Fibroblast of skin of right quadriceps (primary cell): Measurements from ENCODE around the gene PNKD.

ENCODE experiments used
- DNase-seq: peaks from one replicate; pipeline ENCODE4 v3.0.0-alpha.2; 2013

The PNKD gene

DNA sequence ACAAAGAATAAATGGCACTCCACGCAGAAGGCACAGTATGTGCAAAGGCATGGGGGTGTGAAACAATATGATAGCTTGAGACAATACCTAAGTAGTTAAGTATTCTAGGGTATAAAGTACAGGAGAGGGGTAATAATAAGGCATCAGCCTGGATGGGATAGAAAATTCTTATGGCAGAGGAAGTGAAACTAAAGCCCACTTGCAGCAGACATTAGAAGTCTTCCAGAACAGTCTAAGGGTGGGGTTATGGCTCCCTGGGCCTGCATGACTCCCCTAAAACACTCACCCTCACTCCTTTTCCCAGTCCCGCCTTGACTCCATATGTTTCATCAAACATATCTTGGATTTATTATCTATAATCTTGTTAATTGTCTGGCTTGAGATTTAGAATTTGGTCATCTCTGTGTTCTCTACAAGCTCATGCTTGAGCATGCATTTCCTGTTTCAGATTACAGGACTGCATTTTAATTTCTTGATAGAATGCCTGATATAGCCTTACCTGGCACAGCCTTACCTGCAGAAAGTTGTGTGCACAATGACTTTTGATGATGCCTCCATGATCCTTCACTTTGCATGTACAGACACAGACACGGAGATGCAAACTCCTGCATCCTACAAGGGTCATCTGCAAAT, 50.5 kb downstream of the PNKD start:
- no peak for DNase-seq

DNA sequence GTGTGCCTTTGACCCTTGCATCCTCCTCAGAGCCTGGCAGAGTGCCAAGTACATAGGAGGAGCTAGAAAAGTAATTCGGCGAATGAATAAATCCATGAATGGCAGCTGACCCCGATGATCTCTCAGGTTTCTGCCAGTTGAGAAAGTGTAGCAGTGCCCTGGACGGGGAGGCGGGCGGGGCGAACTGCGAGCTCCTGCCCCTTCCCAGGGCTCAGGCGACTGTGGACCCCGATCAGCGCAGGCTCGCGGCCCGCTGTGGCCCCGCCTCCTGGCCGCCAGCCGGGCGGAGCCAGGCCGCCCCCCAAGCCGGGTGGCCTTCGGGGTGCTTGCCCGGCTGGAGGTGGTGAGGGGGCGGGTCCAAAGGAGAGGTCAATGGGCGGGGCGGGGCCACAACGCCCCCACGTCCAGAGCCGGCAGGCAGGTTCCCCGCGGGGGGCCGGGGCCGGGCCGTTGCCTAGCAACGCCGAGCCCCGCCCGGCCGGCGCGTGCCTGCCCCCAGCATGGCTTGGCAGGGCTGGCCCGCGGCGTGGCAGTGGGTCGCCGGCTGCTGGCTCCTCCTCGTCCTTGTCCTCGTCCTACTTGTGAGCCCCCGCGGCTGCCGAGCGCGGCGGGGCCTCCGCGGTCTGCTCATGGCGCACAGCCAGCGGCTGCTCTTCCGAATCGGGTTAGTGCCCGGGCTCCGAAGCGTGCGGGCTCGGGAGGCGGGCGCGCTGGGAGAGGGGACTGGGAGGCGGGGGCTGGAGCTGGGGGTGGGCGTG, 52.6 kb downstream of the PNKD start:
- DNase-seq: peak; percentile 72

DNA sequence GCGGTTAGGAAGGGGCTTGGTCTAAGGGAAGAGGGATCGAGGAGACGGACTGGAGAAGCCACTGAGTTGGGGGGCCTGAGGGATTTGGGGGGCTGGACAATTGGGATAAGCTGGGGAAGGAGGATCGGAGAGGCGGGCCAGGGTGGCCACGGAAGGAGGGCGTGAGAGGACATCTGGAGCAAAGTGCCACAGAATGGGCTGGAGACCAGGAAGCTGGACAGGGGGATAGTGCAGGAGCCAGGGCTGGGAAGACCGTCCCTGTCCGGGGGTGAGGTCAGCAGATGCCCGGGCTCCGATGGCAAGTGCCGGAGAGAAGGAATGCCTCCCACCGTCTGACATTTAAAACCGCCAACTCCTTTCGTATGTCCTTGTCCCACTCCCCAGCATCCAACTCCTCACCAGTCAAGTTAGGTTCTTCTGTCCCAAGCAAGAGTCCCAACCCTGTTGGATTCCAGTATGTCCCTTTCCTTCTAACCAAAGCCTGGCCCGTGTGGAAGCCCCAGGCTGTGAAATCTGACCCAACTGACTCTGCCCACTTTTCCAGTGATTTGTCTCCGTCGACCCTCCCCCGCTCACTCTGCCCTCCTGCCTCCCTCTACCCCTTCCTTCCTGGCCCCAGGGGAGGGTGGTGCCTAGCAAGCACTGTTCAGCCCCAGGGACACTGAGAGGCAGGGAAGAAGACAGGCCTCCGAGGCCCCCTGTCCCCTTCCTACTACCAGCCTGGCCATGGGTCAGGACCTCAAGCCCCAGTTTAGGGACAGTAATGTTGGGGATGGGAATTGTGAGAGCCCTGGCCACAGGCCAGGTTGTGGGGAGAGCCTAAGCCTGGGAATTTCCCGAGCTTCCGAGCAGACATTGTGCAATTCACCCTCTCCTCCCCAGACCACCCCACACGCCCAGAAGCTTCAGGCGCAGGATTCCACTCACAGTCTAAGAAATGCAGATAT, 53.5 kb downstream of the PNKD start:
- peak; percentile 72 for DNase-seq

DNA sequence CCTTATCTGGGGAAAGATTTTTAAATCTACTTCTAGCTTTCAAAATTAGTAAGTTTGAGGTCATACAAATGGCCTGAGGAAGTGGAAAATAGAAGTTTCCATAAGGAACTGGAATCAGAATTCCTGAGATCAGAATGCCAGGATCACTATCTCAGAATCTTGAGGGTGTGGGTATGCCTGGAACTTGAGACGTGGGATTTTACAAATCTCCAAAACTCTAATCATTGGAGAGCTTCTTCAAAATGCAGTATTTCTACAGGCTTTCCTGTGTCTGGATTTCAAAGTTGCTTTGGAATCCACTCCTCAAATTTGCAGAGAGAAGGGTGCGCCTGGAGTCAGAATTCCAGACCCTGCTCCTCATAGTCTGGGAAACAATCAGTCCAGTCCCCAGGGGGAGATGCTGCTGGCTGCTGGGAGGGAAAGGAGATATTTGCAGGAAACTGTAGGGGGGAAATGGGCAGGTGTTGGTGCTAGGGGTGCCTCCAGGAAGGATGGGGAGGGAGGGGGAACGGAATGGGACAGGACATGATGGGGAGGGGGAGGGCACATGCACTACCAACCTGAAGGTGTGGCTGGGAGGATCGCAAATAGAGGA, 55.3 kb downstream of the PNKD start:
- DNase-seq: no peak

DNA sequence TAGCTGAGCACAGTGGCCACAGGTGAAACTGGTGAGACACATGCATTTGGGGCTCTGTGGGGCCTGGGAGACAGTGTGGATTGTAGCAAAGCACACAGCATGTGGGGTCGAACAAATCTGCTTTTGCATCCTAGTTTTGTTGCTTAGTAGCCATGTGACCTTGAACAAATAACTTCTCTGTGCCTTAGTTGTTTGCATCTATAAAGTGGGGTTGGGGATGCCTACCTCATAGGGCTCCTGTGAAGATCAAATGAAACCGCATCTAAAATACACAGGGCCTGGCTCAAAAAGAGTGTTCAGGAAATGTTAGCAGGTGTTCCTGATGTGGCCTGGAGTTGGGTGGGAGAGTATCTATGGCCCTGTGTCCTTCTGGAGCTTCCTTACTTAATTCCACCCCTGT, 56.0 kb downstream of the PNKD start:
- no peak for DNase-seq

DNA sequence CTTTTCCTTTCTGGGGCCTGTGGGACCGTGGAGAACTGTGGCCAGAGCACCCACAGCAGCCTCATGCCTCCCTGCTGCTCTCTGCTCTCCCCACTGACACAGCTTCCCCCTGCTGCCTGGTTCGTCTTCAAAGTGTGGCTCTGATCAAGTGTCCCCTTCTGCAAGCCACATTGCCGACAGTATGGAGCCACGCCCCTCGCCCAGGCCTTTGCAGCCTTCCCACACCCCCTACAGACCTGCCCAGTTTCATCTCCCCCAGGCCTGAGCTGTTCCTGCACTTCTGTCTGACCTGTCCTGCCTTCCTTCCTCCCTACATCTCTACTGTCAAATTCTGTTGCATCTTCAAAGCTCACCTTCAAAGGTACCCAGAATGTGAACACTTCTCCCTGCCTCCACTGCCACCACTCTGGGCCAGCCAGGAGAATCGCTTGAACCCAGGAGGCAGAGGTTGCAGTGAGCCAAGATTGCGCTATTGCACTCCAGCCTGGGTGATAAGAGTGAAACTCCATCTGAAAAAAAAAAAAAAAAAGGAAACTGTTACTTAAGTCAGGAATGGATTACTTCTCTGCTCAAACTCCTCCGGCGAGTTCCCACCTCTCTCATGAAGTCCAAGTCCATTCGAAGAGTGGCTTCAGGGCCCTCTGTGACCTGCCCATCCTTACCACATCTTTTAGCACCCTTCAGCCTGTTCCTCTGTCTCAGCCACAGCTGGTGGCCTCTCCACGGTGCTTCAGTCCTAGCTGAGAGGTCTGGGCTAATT, 57.3 kb downstream of the PNKD start:
- no peak for DNase-seq

DNA sequence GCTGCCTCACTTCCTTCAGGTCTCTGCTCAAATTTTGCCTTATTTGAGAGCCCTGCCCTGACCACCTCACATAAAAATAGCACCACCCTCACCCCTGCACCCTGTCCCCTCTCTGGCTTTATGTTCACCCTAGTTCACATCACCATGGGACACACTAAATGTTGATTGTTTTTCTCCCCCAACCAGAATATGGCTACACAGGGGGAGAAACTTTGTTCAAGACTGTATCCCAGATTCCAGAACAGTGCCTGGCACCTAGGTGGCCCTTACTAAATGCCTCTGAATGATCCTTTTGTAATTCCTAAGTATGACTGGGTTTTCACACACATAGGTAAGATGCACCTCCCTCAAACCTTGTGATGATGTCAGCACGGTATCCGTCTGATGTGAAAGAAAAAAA, 58.0 kb downstream of the PNKD start:
- DNase-seq: no peak

DNA sequence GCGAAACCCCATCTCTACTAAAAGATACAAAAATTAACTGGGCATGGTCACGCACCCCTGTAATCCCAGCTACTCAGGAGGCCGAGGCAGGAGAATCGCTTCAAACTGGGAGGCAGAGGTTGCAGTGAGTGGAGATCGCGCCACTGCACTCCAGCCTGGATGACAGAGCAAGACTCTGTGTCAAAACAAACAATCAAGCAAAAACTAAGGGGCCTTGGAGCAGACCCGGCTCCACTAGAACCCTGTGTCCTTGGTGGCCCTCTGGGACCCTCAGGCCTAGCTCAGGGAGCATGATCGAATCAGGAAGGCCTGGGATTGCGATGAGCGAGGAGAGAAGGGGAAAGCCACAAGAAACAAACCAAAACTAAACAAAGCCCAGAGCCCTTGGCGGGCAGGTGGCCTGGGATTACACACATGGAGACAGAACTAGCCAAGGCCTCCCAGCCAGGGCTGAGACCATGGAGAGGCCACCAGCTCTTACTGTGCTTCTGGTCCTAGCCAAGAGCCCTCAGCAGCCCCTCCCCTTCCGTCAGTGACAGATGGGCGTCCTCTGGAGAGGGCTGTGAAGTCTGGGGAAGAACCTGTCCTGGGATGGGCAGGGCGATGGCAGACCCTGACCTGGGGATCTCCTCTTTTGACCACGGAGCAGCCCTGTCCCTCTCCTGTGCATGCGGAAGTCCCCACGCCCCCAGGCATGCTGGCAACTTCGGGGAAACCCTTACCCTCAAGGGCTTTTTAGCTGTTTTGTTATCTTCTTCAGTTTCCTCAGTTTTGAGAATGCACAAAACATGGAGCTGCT, 58.9 kb downstream of the PNKD start:
- no peak for DNase-seq

DNA sequence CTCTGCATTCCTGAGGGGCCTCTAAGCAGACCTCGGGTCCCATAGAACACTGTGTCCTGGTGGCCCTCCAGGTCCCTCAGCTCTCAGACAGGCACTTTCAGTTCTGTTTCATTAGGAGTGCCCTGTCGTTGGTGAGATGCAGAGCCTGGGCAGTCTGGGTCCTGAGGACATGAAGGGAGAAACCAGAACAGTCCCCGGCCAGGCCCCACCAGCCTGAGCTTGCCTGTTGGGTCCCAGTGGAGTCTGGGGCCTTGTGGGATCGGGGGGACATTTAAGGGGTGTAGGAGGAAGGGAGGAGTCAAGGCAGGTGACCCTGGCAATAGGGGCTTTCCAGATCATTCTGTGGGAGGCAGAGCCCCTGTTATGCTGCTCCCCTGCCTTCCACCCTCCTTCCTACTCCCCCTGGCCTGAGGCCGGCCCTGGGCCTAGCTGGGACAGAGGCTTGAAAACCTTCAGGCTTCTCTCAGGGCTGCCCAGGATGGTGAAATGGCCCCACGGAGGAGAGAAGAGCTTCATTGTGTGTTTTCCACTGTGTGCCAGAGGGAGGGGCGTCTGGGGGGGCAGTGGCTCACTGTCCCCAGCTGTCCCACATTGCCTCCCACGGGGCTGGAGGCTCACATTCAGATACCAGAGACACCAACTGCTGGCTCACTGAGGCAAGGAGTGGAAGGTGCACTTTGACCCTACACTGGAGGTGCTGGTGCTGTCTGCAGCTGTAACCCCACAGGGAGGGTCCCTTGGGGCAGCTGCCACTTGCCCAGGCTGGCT, 59.7 kb downstream of the PNKD start:
- DNase-seq: no peak

DNA sequence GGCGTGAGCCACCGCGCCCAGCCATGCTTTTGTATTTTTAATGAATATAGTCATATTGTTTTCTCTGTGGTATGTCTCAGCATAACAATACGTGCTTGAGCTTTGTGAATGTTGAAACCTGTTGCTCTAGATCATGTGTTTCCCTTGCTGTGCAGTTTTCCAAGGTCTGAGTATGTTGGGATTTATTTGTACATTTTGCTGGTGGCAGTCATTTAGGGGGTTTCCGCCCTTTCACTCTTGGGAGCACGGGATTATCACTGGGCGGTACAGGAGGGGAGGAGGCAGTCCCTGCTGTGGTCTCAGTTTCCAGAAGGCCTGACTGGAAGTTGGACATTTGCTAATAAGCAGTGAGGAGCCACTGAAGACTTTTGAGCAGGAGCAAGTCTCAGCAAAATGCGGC, 61.4 kb downstream of the PNKD start:
- DNase-seq: no peak

DNA sequence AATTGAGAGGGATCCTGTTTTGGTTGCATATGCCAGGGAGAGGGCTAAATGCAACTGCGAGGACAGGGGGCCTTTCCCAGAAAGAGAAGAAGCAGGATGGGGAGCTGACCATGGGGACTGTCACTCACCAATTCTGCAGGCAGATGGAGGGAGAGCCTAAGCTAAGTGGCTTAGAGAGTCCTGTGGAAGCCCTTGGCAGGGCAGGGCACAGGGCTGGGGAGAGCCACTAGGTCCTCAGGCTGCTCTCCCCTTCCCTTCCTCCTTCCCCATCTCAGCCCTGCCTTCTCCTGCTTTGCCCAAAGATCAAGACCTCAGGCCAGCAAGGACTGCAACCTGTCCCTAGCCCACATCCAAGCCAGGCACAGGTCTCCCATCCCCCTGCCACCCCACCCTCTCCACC, 62.0 kb downstream of the PNKD start:
- DNase-seq: no peak

DNA sequence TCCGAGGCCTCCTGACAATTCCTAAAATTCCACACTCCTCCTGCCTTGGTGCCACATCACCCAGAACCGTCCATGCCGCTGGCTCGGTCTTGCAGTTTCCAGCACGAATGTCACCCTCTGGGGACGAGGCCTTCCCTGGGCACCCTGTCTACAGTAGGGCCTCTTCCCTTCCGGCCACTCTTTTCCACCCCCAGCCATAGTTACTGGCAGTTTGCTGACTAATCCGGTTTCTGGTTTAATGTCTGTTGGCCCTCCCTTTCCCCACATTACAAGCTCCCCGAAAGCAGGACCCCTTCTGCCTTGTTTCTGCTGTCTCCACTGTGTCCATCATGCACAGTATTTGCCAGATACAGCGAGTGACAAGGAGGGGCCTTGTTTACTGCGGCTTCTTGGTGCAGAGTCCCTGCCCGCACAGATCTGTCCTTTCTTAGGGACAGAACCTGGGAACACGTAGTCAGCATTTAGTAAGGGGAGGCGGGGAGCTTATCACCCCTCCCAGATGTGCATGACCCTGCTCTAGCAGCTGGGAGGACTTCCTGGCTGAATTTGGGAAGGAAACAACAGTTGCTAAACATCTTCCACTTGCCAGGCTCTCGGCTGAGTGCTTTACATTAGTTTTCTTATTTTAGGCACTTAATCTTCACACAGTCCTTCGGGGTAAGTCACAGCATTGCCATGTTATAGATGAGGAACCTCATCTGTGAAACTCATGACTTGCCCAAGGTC, 62.8 kb downstream of the PNKD start:
- no peak for DNase-seq

DNA sequence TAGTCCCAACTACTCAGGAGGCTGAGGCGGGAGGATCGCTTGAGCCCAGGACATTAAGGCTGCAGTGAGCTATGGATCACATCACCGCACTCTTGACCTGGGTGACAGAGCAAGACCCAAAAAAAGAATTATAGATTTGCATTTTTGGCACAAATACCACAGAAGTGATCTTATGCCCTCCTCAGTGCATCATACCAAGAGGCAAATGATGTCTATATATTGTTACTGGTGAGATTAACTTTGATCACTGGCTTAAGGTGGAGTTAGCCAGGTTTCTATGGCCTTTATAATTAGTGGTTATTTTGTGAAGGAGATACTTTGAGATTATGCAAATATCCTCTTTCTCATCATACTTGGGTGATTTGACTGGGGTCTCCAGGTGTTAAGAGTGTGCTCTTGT, 64.2 kb downstream of the PNKD start:
- DNase-seq: no peak

DNA sequence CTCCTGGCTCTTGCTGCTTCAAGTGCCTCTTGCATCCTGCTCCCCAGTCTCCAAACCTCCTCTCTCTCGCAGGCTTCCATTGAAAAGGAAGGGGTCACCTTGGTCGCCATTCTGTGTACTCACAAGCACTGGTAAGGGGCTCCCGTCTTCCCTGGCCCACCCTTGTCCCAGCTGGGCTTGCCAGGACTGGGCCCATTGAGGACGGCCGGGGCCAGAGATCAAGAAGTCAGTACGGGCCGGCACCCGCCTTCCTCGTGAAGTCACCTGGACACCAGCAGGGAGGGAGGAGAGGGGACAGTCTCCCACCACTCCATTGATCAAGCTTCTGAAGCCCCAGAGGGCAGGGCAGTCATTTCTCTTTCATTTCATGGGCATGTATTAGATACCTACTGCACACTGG, 70.3 kb downstream of the PNKD start:
- no peak for DNase-seq

DNA sequence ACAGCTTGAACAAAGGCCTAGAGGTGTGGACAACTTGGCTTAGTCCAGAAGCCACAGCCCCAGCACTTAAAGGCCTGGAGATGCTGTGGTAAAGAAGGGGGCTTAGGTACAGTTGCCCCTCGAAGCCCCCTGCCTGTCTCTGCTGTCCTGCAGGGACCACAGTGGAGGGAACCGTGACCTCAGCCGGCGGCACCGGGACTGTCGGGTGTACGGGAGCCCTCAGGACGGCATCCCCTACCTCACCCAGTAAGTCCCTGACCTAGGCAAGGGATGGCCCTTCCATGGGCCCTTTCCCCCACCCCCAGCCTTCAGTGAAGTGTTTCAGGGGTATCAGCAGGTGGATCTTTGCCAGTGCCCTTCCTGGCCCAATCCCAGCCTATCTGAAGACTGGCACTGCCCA, 71.1 kb downstream of the PNKD start:
- no peak for DNase-seq

DNA sequence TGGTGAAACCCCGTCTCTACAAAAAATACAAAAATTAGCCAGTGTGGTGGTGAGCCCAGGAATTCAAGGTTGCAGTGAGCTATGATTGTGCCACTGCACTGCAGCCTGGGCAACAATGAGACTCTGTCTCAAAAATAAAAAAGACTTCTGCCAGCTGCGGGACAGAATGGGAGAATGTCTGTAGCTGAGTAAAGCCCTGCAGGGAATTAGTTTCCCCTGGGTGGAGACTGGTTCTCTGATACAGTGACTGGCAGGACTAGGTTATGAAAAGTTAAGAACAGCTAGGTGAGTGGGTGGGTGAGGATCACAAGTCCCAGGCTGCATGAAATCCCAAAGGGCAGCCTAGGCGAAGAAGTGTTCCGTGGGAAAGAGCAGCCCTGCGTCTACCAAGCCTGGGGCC, 72.5 kb downstream of the PNKD start:
- no peak for DNase-seq

DNA sequence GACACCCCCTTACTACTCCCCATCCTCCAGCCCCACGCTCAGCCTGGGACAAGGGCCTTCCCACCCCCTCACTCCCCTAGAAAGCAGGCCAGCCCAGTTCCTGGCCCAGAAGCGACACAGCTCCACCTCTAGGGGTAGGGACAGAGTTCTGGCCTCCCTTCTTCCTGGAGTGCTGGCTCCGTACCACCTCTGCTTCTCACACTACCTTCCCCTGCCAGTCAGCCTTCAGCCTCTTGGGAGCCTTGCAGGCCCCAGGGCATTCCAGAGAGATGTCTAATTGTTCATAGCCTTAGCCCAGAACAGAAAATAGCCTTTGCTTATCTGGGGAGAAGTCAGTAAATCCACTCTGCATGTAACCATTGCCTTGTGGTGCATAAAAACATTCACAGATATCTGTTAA, 73.3 kb downstream of the PNKD start:
- DNase-seq: peak; percentile 44

DNA sequence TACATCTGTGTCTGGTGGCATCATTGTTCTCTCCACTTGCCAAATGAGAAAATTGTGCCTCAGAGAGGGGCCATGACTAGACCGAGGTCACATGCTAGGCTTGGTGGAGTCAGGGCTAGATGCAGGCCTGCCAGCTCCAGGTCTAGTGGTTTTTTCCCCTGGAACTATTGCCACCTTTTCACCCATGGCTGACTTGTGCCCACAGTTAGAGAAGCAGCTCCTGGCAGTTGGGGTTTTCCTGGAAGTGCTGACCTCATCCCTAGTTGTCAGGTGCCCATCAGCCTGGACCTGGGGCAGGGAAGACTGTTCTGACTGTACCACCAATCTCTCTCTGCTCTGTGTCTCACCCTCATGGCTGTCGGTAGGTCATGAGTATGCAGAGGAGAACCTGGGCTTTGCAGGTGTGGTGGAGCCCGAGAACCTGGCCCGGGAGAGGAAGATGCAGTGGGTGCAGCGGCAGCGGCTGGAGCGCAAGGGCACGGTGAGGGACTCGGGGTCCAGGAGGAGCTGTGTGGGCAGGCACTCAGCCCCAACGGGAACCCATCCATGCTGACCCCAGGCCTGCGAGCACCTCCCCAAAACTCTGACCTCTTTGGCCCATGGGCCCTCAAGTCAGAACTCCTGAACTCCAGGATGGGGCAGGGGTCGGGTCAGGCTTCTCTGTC, 73.9 kb downstream of the PNKD start:
- no peak for DNase-seq

DNA sequence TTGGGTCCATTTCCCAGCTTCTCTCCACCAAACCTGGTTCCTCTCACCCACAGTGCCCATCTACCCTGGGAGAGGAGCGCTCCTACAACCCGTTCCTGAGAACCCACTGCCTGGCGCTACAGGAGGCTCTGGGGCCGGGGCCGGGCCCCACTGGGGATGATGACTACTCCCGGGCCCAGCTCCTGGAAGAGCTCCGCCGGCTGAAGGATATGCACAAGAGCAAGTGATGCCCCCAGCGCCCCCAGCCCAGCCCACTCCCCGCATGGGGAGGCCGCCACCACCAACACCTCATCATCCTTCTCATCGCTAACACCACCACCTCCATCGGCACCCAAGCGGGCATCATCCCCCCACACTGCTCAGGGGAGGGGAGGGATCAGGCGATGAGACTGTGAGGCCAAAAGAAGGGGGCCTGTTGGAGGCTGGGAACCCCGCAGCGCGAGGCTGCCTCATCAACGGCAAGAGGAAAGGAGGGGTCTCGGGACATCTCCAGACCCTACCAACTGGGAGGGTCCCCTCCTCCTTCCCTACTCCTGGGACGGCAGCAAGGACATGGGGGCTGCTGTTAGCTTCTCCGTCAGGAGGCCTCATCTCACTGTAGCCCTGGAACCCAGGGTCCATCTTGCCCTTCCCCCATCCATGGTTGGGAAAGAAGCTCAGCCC, 74.6 kb downstream of the PNKD start:
- DNase-seq: no peak
